Lower leg skin (tissue), 4 donors: ENCODE results near the gene TMEM38A. TPM values are rescaled to one million over a fixed set of nuclear protein-coding genes. Genes with fewer than 3 reads are reported as not detected.
"Not testable (repeated sequence)": the region's sequence is repeated elsewhere in the genome, so short reads cannot be mapped to it uniquely, and the experiment has no call there.

Experiments
- DNase-seq, 2 donors: peaks; one replicate each; pipeline ENCODE4 v3.0.0-alpha.2; 2019; ENCODE audit warnings: low spot score in 2 of 2
- H3K4me3 ChIP-seq: fragments of 200-600 bp; sonication (generic); 2 replicates; pipeline ENCODE4 v1.5.1; 2017; ENCODE audit warnings: mild to moderate bottlenecking, low read depth; ENCODE audit not compliant: poor library complexity, severe bottlenecking
- POLR2A ChIP-seq, 2 donors: fragments of 450-650 bp; IDR thresholded peaks; one replicate each; pipeline ENCODE4 v1.6.1; 2016 to 2017; ENCODE audit warnings: antibody characterized with exemption in 2 of 2, mild to moderate bottlenecking in 1 of 2, moderate library complexity in 1 of 2
- WGBS, 2 donors: methylation state at CpG; one replicate each; pipeline ENCODE4 v1.1.5; 2018; 5-methylcytosine and 5-hydroxymethylcytosine counted together
- intact Hi-C: fragments of 100-400 bp; cut with DNase I; formaldehyde crosslinking; loops from one replicate; pipeline ENCODE4 v1.15.0; 2023; ENCODE audit warnings: low total_unique reads
- total RNA-seq, 4 donors: library from RNA; depleted of rRNA; stranded (reverse); fragments of >200 nt; gene quantifications; one replicate each; pipeline ENCODE4 v1.1.0, GENCODE V29; 2016
- TF ChIP-seq, protein P1 (sequence below), 3 donors: fragments of 450-650 bp; IDR thresholded peaks; one replicate each; pipeline ENCODE4 v1.5.1; 2016; ENCODE audit warnings: antibody characterized with exemption in 3 of 3, mild to moderate bottlenecking in 3 of 3, moderate library complexity in 2 of 3

Gene TMEM38A
- total RNA-seq, 4 donors from 2014 or later, result 1.3 to 3.2 (median 2.2) TPM

DNA sequence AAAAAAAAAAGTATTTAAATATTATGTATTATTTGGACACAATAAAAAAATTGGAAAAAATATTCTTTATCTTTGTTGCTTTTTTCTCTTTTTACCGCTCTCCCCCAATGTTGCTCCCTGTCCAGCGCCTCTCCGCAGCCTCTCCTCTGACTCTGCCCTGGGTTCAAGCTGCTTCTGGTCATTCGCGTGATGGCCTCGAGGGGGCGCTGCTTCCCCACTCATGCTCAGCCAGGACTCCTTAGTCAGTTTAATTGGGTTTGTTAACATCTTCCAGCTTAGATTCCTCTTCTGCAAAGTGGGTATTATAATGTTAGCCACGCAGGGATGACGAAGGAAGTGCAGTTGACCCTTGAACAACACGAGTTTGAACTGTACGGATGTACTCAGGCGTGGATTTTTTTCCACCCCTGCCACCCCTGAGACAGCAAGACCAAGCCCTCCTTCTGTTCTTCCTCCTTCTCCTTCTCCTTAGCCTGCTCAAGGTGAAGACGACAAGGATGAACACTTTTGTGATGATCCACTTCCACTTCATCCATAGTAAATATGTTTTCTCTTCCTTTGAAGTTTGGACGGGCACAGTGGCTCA, 53.9 kb downstream of the TMEM38A start:
- WGBS, 2 donors, result 28% methylated on average over 14 of the region's 14 CpGs
- no peak for DNase-seq
- intact Hi-C loops, result no loop called here
- TF ChIP-seq, protein P1, sequence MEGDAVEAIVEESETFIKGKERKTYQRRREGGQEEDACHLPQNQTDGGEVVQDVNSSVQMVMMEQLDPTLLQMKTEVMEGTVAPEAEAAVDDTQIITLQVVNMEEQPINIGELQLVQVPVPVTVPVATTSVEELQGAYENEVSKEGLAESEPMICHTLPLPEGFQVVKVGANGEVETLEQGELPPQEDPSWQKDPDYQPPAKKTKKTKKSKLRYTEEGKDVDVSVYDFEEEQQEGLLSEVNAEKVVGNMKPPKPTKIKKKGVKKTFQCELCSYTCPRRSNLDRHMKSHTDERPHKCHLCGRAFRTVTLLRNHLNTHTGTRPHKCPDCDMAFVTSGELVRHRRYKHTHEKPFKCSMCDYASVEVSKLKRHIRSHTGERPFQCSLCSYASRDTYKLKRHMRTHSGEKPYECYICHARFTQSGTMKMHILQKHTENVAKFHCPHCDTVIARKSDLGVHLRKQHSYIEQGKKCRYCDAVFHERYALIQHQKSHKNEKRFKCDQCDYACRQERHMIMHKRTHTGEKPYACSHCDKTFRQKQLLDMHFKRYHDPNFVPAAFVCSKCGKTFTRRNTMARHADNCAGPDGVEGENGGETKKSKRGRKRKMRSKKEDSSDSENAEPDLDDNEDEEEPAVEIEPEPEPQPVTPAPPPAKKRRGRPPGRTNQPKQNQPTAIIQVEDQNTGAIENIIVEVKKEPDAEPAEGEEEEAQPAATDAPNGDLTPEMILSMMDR (IDR thresholded peaks at IDR 0.05), result peak in 1 of 3 donors; percentile 54
- TF ChIP-seq POLR2A (IDR thresholded peaks at IDR 0.05), result no peak
- no peak overlapping the region for H3K4me3 ChIP-seq

DNA sequence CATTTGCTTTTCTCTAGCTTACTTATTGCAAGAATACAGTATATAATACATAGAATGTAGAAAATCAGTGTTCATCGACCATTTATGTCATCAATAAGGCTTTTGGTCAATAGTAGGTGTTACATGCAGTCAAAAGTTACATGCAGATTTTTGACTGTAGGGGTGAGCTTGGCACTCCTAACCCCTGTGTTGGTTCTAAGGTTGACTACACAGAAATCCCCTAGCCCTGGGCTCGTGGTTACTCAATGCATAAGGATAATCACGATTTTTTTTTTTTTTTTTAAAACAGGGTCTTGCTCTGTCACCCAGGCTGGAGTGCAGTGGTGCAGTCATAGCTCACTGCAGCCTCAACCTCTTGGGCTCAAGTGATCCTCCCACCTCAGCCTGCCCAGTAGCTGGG, 54.7 kb downstream of the TMEM38A start:
- H3K4me3 ChIP-seq, result no peak overlapping the region
- 71 to 79% methylated on average over 3 of the region's 3 CpGs for WGBS, 2 donors
- DNase-seq, result no peak
- intact Hi-C loops, result no loop called here
- TF ChIP-seq POLR2A (IDR thresholded peaks at IDR 0.05), result no peak
- TF ChIP-seq, protein P1 (IDR thresholded peaks at IDR 0.05), result no peak

GRCh38 chr19:16721051-16721450, 60.1 kb downstream of the TMEM38A start:
- DNase-seq, result no peak
- intact Hi-C loops, result no loop called here
- no peak overlapping the region for H3K4me3 ChIP-seq
- WGBS, 2 donors, result 65 to 66% methylated on average over 7 of the region's 7 CpGs
- TF ChIP-seq POLR2A (IDR thresholded peaks at IDR 0.05), result no peak
- TF ChIP-seq, protein P1 (IDR thresholded peaks at IDR 0.05), result no peak

- WGBS, 2 donors, result 69 to 70% methylated on average over 3 of the region's 3 CpGs
- TF ChIP-seq, protein P1 (IDR thresholded peaks at IDR 0.05), result no peak
- no peak for TF ChIP-seq POLR2A (IDR thresholded peaks at IDR 0.05)
- H3K4me3 ChIP-seq, result no peak overlapping the region
- intact Hi-C loops, result no loop called here
- no peak for DNase-seq
These were observed 61.7 kb downstream of the TMEM38A start for GRCh38 chr19:16722591-16722990.

DNA sequence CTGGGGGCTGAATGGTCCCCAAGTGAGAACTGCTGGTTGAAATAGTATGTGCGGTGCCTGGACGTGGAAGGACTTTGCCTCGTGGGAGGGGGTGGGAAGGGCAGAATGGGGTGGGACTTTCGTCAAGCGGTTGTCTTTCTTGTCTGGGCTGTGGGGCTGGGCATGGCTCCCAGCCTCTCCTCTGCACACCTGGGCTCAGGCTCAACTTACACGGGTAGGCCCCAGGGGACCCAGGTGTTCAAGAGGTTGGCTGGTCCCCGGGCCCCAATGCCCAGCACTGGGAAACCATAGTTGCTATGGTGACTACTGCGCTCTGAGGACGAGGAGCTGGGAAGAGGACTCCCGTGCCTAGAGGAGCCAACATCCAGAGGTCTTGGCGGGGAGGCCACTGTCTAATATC, 66.0 kb downstream of the TMEM38A start:
- DNase-seq, result no peak
- no peak overlapping the region for H3K4me3 ChIP-seq
- intact Hi-C loops, result no loop called here
- TF ChIP-seq, protein P1 (IDR thresholded peaks at IDR 0.05), result no peak
- TF ChIP-seq POLR2A (IDR thresholded peaks at IDR 0.05), result no peak
- 55 to 77% methylated on average over 11 of the region's 11 CpGs for WGBS, 2 donors

DNA sequence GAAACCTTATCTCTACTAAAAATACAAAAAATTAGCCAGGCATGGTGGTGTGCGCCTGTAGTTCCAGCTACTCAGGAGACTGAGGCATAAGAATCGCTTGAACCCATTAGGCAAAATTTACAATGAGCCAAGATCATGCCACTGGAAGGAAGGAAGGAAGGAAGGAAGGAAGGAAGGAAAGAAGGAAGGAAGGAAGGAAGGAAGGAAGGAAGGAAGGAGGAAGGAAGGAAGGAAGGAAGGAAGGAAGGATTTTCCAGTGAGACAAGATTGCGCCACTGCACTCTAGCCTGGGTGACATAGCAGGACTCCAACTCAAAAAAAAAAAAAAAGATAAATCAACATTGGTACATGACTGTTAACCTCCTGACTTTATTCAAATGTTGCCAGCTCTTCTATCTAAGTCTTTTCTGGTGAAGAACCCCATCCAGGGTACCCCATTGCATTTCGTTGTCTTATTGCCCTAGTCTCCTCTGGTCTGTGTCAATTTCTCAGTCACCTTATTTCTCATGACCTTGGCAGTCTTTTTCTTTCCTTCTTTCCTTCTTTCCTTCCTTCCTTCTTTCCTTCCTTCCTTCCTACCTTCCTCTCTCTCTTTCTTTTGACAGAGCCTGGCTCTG, 74.8 kb downstream of the TMEM38A start:
- H3K4me3 ChIP-seq, intact Hi-C loops, DNase-seq: not testable (repeated sequence)
- 83 to 88% methylated on average over 4 of the region's 4 CpGs for WGBS, 2 donors
